Mesothelial cell of epicardium (in vitro differentiated cells): ENCODE results near the gene PTPRG. TPM values are rescaled to one million over a fixed set of nuclear protein-coding genes. Genes with fewer than 3 reads are reported as not detected.

ENCODE experiments used
- DNase-seq, 2 experiments: peaks; one replicate each; pipeline ENCODE4 v3.0.0; 2021; ENCODE audit warnings: low spot score in 2 of 2; ENCODE audit not compliant: unreplicated experiment in 2 of 2
- H3K27ac Mint-ChIP-seq: 2 replicates; pipeline ENCODE4 v1.8.0; 2021; ENCODE audit warnings: mixed read lengths
- H3K27me3 Mint-ChIP-seq: 2 replicates; pipeline ENCODE4 v1.8.0; 2021; ENCODE audit warnings: low read depth, mixed read lengths
- H3K36me3 Mint-ChIP-seq: 2 replicates; pipeline ENCODE4 v1.8.0; 2021; ENCODE audit warnings: mixed read lengths
- H3K4me1 Mint-ChIP-seq: 2 replicates; pipeline ENCODE4 v1.8.0; 2021; ENCODE audit warnings: mixed read lengths
- H3K4me3 Mint-ChIP-seq: 2 replicates; pipeline ENCODE4 v1.8.0; 2021; ENCODE audit warnings: mild to moderate bottlenecking, moderate library complexity, mixed read lengths
- H3K9me3 Mint-ChIP-seq: 2 replicates; pipeline ENCODE4 v1.8.0; 2021; ENCODE audit warnings: mixed read lengths
- CTCF ChIP-seq: fragments of 200-600 bp; sonication (generic); IDR thresholded peaks from one replicate; pipeline ENCODE4 v1.5.0; 2021; ENCODE audit warnings: antibody characterized with exemption; ENCODE audit not compliant: unreplicated experiment
- total RNA-seq: library from RNA; stranded (reverse); gene quantifications from 3 replicates; pipeline ENCODE4 v1.2.1, GENCODE V29; 2021

PTPRG gene
- total RNA-seq, 1 donor from 2014 or later, result 40.4 TPM

- no peaks in the 10 kb centered on the region for H3K36me3 Mint-ChIP-seq
- no peaks in the 10 kb centered on the region for H3K9me3 Mint-ChIP-seq
- DNase-seq, result no peak
- no peaks in the 10 kb centered on the region for H3K27me3 Mint-ChIP-seq
- H3K4me1 Mint-ChIP-seq, result peaks cover 4% of the 10 kb centered on the region
- H3K4me3 Mint-ChIP-seq, result no peak overlapping the region
- no peak for TF ChIP-seq CTCF
- peak overlapping the region; percentile 3 for H3K27ac Mint-ChIP-seq
Observed at GRCh38 chr3:62159056-62159708, 597.8 kb downstream of the PTPRG start.

GRCh38 chr3:62159709-62160092 is 598.3 kb downstream of the PTPRG start:
- Mint-ChIP-seq H3K4me1 (peaks cover 4% of the 10 kb centered on the region), H3K27ac (peak overlapping the region; percentile 3), H3K9me3 (no peaks in the 10 kb centered on the region), H3K36me3 (no peaks in the 10 kb centered on the region), H3K27me3 (no peaks in the 10 kb centered on the region), H3K4me3 (no peak overlapping the region)
- no peak for DNase-seq
- TF ChIP-seq CTCF, result no peak

- DNase-seq, result no peak
- Mint-ChIP-seq H3K9me3 (no peaks in the 10 kb centered on the region), H3K27me3 (no peaks in the 10 kb centered on the region), H3K4me1 (peaks cover 4% of the 10 kb centered on the region), H3K36me3 (no peaks in the 10 kb centered on the region), H3K27ac (no peak overlapping the region), H3K4me3 (no peak overlapping the region)
- TF ChIP-seq CTCF, result no peak
Observed at GRCh38 chr3:62161371-62161770, 600.0 kb downstream of the PTPRG start.

- no peak for DNase-seq
- Mint-ChIP-seq H3K36me3 (no peaks in the 10 kb centered on the region), H3K9me3 (no peaks in the 10 kb centered on the region), H3K27me3 (no peaks in the 10 kb centered on the region), H3K4me1 (peaks cover 7% of the 10 kb centered on the region), H3K27ac (no peak overlapping the region), H3K4me3 (no peak overlapping the region)
- no peak for TF ChIP-seq CTCF
Observed at GRCh38 chr3:62164196-62164595, 602.8 kb downstream of the PTPRG start.

GRCh38 chr3:62164746-62165145 is 603.4 kb downstream of the PTPRG start:
- no peak overlapping the region for H3K4me3 Mint-ChIP-seq
- H3K36me3 Mint-ChIP-seq, result no peaks in the 10 kb centered on the region
- peaks cover 8% of the 10 kb centered on the region for H3K4me1 Mint-ChIP-seq

More at GRCh38 chr3:62164746-62165145, 603.4 kb downstream of the PTPRG start:
- no peak for TF ChIP-seq CTCF
- H3K27ac Mint-ChIP-seq, result no peak overlapping the region
- no peak for DNase-seq
- H3K9me3 Mint-ChIP-seq, result no peaks in the 10 kb centered on the region
- H3K27me3 Mint-ChIP-seq, result no peaks in the 10 kb centered on the region
